ENCODE measurements around the gene KCNA10. TPM values are rescaled to one million over a fixed set of nuclear protein-coding genes. Genes with fewer than 3 reads are reported as not detected.

KCNA10 gene
- total RNA-seq, result not detected in 2 replicates

GRCh38 chr1:110519125-110519810 lies at the start of gene KCNA10:
KCNA10 (minus strand) TSS chr1:110519175; CDS start chr1:110518787, 388 bp downstream.
- no peak for DNase-seq (ENCODE audit: low read depth)
- no peak for TF ChIP-seq CTCF (conservative IDR thresholded peaks at IDR 0.05; ENCODE audit: low read depth, low read length)
- H3K4me3 ChIP-seq (ENCODE audit: low read depth, low read length), result no peak within 1 kb of the TSS

- no peak for DNase-seq (ENCODE audit: low read depth)
- TF ChIP-seq CTCF (conservative IDR thresholded peaks at IDR 0.05; ENCODE audit: low read depth, low read length), result no peak
- no peak overlapping the region for H3K4me3 ChIP-seq (ENCODE audit: low read depth, low read length)
Measured at GRCh38 chr1:110566836-110567235, 47.9 kb upstream of the KCNA10 start.

GRCh38 chr1:110565565-110565964 lies 46.6 kb upstream of the KCNA10 start:
- TF ChIP-seq CTCF (conservative IDR thresholded peaks at IDR 0.05; ENCODE audit: low read depth, low read length), result no peak
- no peak overlapping the region for H3K4me3 ChIP-seq (ENCODE audit: low read depth, low read length)
- DNase-seq (ENCODE audit: low read depth), result no peak

GRCh38 chr1:110563089-110563488 lies 44.1 kb upstream of the KCNA10 start:
- DNase-seq (ENCODE audit: low read depth), result no peak
- no peak overlapping the region for H3K4me3 ChIP-seq (ENCODE audit: low read depth, low read length)
- TF ChIP-seq CTCF (conservative IDR thresholded peaks at IDR 0.05; ENCODE audit: low read depth, low read length), result no peak

- DNase-seq (ENCODE audit: low read depth), result no peak
- H3K4me3 ChIP-seq (ENCODE audit: low read depth, low read length), result no peak overlapping the region
- TF ChIP-seq CTCF (conservative IDR thresholded peaks at IDR 0.05; ENCODE audit: low read depth, low read length), result no peak
Measured at GRCh38 chr1:110561596-110561995, 42.6 kb upstream of the KCNA10 start.

- no peak overlapping the region for H3K4me3 ChIP-seq (ENCODE audit: low read depth, low read length)
- DNase-seq (ENCODE audit: low read depth), result no peak
- TF ChIP-seq CTCF (conservative IDR thresholded peaks at IDR 0.05; ENCODE audit: low read depth, low read length), result no peak
Measured at GRCh38 chr1:110559157-110559556, 40.2 kb upstream of the KCNA10 start.

GRCh38 chr1:110557481-110557880 lies 38.5 kb upstream of the KCNA10 start:
- no peak overlapping the region for H3K4me3 ChIP-seq (ENCODE audit: low read depth, low read length)
- no peak for DNase-seq (ENCODE audit: low read depth)
- no peak for TF ChIP-seq CTCF (conservative IDR thresholded peaks at IDR 0.05; ENCODE audit: low read depth, low read length)

Data from epithelial cell of proximal tubule (primary cell).